ENCODE measurements around the gene GSK3A. TPM values are rescaled to one million over a fixed set of nuclear protein-coding genes. Genes with fewer than 3 reads are reported as not detected.

Gene GSK3A
- total RNA-seq, 1 experiment from 2014 or later, result 46.0 TPM

DNA sequence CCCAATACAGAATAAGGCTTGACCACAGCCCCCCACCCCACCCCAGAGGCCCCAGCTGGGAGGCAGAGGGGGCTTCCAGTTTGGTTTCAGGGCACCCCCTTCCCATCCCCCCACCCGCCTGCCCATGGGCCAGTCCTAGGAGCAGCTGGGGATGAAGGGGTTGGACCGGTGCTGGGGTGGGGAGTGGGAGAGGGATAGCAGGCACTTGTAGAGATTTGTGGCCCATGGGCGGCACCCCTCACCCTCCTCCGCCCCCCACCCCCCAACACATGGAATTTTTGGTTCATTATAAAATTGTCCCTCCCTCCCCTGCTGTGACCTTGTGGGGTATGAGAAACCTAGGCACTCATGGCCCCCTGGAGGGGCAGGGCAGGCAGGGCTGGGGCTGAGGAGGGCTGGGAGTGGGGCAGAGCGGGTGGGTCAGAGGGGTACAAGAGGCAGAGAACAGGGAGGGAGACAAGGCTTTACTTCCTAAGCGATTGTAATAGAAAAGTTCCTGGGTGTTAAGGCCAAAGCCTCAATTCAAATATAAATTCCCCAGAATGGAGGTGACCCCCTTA is 5.3 kb upstream of the GSK3A start:
- no TSS peak for BruUV-seq (replicated peaks)
- in situ Hi-C loops (cut with HindIII; ENCODE audit: low pct_unique_long_range_greater_than_20kb, low sequenced_read_pairs), result no loop called here
- Histone ChIP-seq H3K9me3 (ENCODE audit: control insufficient read depth, insufficient read depth, low read depth, low read length) (no peaks in the 10 kb centered on the region), H3K36me3 (ENCODE audit: control insufficient read depth, insufficient read depth, low read length) (no peaks in the 10 kb centered on the region; the same call in 1 of the 2 replicates), H3K4me1 (ENCODE audit: control insufficient read depth, insufficient read depth, low read length) (peaks cover 38% of the 10 kb centered on the region), H3K27me3 (ENCODE audit: control insufficient read depth, insufficient read depth, low read length) (no peaks in the 10 kb centered on the region), H3K27ac (ENCODE audit: low read length) (no peak overlapping the region), H3K4me3 (ENCODE audit: low read depth in 2 of 2, low read length in 2 of 2) (no peak overlapping the region)
- no peak for DNase-seq (ENCODE audit: low read depth, low spot score)
- no peak for TF ChIP-seq SIN3A (IDR thresholded peaks at IDR 0.05; ENCODE audit: borderline replicate concordance, insufficient read depth, low read depth, low read length)
- TF ChIP-seq, protein P1, sequence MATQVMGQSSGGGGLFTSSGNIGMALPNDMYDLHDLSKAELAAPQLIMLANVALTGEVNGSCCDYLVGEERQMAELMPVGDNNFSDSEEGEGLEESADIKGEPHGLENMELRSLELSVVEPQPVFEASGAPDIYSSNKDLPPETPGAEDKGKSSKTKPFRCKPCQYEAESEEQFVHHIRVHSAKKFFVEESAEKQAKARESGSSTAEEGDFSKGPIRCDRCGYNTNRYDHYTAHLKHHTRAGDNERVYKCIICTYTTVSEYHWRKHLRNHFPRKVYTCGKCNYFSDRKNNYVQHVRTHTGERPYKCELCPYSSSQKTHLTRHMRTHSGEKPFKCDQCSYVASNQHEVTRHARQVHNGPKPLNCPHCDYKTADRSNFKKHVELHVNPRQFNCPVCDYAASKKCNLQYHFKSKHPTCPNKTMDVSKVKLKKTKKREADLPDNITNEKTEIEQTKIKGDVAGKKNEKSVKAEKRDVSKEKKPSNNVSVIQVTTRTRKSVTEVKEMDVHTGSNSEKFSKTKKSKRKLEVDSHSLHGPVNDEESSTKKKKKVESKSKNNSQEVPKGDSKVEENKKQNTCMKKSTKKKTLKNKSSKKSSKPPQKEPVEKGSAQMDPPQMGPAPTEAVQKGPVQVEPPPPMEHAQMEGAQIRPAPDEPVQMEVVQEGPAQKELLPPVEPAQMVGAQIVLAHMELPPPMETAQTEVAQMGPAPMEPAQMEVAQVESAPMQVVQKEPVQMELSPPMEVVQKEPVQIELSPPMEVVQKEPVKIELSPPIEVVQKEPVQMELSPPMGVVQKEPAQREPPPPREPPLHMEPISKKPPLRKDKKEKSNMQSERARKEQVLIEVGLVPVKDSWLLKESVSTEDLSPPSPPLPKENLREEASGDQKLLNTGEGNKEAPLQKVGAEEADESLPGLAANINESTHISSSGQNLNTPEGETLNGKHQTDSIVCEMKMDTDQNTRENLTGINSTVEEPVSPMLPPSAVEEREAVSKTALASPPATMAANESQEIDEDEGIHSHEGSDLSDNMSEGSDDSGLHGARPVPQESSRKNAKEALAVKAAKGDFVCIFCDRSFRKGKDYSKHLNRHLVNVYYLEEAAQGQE (IDR thresholded peaks at IDR 0.05; ENCODE audit: insufficient read depth in 1 of 2, low read depth in 2 of 2, low read length in 1 of 2), result no peak
- ChIA-PET CTCF (interaction anchor here (0.6 to 4.5 kb wide), 3 partner anchors 32 to 143 kb away, joined by 3 to 38 read pairs (median 13); no protein-coding TSS in a partner anchor), POLR2A (interaction anchor here (0.6 kb wide), 1 partner anchor 123 kb away, joined by 7 read pairs; no protein-coding TSS in a partner anchor)
- ATAC-seq, result no peak
- intact Hi-C loops (cut with micrococcal nuclease; ENCODE audit: unreplicated experiment), result loop anchor here (5.0 kb wide), 1 partner anchor 35 kb away; no protein-coding TSS in a partner anchor

DNA sequence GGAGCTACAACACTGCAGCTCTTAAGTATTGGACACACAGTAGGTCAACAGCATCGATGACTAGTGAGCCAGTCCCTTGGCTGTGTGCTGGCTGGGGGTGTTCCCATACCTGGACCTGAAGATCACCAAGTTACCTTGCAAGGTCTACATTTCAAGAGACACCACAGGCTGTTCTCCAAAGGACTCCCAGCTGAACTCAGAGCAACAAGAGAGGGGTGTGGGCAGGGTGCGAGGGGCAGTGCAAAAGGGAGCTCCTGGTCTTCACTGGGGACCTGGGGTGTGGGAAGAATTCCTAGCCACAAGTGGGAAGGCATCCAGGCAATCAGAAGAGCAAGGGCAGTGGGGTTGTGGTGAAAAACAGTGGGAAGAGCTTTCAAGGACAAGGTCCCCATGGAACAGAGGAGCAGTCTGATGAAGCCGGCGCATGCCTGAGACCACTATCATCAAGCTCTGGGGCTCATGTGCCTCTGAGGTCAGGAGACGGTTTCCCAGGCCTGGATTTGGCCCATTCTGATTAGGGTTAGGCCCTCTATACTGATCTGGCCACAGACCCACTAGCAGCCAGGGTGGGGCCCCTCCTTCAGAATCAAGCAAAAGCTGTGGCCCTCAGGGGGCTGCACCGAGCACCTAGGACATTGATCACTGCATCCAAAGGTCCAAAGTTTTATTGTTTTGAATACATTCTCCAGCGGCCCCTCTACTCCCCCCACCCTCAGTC is 4.7 kb upstream of the GSK3A start:
- DNase-seq (ENCODE audit: low read depth, low spot score) (no peak), ATAC-seq (no peak)
- in situ Hi-C loops (cut with HindIII; ENCODE audit: low pct_unique_long_range_greater_than_20kb, low sequenced_read_pairs) (no loop called here), intact Hi-C loops (cut with micrococcal nuclease; ENCODE audit: unreplicated experiment) (loop anchor here (5.0 kb wide), 1 partner anchor 35 kb away; no protein-coding TSS in a partner anchor)
- Histone ChIP-seq H3K27me3 (ENCODE audit: control insufficient read depth, insufficient read depth, low read length) (no peaks in the 10 kb centered on the region), H3K9me3 (ENCODE audit: control insufficient read depth, insufficient read depth, low read depth, low read length) (no peaks in the 10 kb centered on the region), H3K36me3 (ENCODE audit: control insufficient read depth, insufficient read depth, low read length) (no peaks in the 10 kb centered on the region; the same call in 1 of the 2 replicates), H3K4me3 (ENCODE audit: low read depth in 2 of 2, low read length in 2 of 2) (no peak overlapping the region), H3K27ac (ENCODE audit: low read length) (peak overlapping the region; percentile 72), H3K4me1 (ENCODE audit: control insufficient read depth, insufficient read depth, low read length) (peaks cover 38% of the 10 kb centered on the region)
- TF ChIP-seq SIN3A (IDR thresholded peaks at IDR 0.05; ENCODE audit: borderline replicate concordance, insufficient read depth, low read depth, low read length) (no peak), POLR2AphosphoS5 (IDR thresholded peaks at IDR 0.05; ENCODE audit: low read depth, low read length) (no peak; the same call in 1 of the 2 replicates), TCF7L2 (IDR thresholded peaks at IDR 0.05; ENCODE audit: low read depth, low read length) (no peak)
- TF ChIP-seq, protein P1 (IDR thresholded peaks at IDR 0.05; ENCODE audit: insufficient read depth in 1 of 2, low read depth in 2 of 2, low read length in 1 of 2), result no peak
- TF ChIP-seq, protein P2, sequence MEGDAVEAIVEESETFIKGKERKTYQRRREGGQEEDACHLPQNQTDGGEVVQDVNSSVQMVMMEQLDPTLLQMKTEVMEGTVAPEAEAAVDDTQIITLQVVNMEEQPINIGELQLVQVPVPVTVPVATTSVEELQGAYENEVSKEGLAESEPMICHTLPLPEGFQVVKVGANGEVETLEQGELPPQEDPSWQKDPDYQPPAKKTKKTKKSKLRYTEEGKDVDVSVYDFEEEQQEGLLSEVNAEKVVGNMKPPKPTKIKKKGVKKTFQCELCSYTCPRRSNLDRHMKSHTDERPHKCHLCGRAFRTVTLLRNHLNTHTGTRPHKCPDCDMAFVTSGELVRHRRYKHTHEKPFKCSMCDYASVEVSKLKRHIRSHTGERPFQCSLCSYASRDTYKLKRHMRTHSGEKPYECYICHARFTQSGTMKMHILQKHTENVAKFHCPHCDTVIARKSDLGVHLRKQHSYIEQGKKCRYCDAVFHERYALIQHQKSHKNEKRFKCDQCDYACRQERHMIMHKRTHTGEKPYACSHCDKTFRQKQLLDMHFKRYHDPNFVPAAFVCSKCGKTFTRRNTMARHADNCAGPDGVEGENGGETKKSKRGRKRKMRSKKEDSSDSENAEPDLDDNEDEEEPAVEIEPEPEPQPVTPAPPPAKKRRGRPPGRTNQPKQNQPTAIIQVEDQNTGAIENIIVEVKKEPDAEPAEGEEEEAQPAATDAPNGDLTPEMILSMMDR (IDR thresholded peaks at IDR 0.05), result no peak
- POLR2A ChIA-PET, result interaction anchor here (0.6 kb wide), 1 partner anchor 124 kb away, joined by 7 read pairs; no protein-coding TSS in a partner anchor
- no TSS peak for BruUV-seq (replicated peaks)
- CTCF ChIA-PET, result interaction anchor here (0.5 to 4.5 kb wide), 4 partner anchors 14 to 65 kb away, joined by 3 to 38 read pairs (median 8); no protein-coding TSS in a partner anchor

Measured in Panc1 (cell line).